AG10803 (cell line): ENCODE results near the gene OVAAL.
A peak's percentile ranks its signal among the peaks of the same experiment; 100 is the strongest.

Source experiments
- DNase-seq: peaks from one replicate; pipeline ENCODE4 v3.0.0; 2010; ENCODE audit warnings: low read depth
- H3K4me3 ChIP-seq: 2 replicates; pipeline ENCODE4 v1.5.1; 2011; ENCODE audit warnings: mild to moderate bottlenecking, low read length, control low read depth
- CTCF ChIP-seq: conservative IDR thresholded peaks from 2 replicates; pipeline ENCODE4 v1.5.1; 2011; ENCODE audit warnings: mild to moderate bottlenecking, low read length, control low read depth, inconsistent platforms

OVAAL gene

GRCh38 chr1:180614730-180615129, 56.0 kb downstream of the OVAAL start:
- DNase-seq = peak; percentile 19
- TF ChIP-seq CTCF = no peak
- no peak overlapping the region for H3K4me3 ChIP-seq

DNA sequence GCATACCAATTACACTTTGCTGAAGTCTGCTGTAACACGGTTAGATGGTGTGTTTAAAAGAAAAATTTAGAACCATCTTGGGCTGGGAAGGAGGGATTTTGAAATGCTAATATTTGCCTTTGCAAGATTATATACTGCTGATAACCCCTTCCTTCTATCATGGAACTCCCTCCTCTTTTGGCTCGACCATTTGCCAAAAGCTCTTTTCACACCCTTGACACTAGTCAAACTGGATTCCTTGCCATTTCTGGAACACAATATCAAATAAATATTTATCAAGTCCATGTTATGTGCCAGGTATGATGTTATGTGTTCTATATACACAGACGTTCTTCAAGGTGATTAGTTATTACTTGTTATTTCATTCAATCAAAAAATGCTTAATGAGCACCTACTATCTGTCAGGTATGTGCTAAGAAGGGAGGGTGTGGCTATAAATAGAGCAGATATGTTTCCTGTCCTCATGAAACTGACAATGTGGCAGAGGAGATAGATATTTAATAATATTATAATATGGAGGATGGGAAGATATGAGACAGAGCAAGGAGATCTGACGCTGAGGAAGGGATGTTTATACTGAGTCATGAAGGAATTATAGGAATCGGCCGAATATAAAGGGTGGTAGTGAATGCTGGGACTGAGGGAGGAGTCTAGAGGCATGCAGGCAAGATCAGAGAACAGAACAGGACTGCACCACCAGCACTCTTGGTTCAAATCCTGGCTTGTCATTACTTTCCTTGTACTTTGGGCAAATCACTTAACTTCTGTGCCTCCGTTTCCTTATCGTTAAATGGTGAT, 56.9 kb downstream of the OVAAL start:
- no peak for DNase-seq
- TF ChIP-seq CTCF = no peak
- H3K4me3 ChIP-seq = no peak overlapping the region
